PFSK-1 (cell line): Measurements from ENCODE around the gene TMEM259.

Experiments used
- FOXP2 ChIP-seq: optimal IDR thresholded peaks from 2 replicates; pipeline ENCODE3; 2011; ENCODE audit warnings: borderline replicate concordance, control low read depth, inconsistent platforms; ENCODE audit not compliant: insufficient read depth; ENCODE audit errors: extremely low read length, extremely low read depth
- POLR2AphosphoS5 ChIP-seq: IDR thresholded peaks from 2 replicates; pipeline ENCODE4 v1.6.1; 2012; ENCODE audit warnings: low read depth, mild to moderate bottlenecking, control low read depth, low read length, moderate library complexity
- SIN3A ChIP-seq: IDR thresholded peaks from 2 replicates; pipeline ENCODE4 v1.6.1; 2012; ENCODE audit warnings: mild to moderate bottlenecking, low read length, moderate library complexity, borderline replicate concordance; ENCODE audit not compliant: insufficient read depth
- TAF1 ChIP-seq: IDR thresholded peaks from 2 replicates; pipeline ENCODE4 v1.6.1; 2012; ENCODE audit warnings: low read length, control low read depth, borderline replicate concordance; ENCODE audit not compliant: insufficient read depth
- TF ChIP-seq, protein P1 (sequence below), 2 experiments: IDR thresholded peaks; 2 replicates each; pipeline versions ENCODE4 v1.6.1 to v1.8.0; 2011 to 2012; ENCODE audit warnings: low read depth in 2 of 2, low read length in 2 of 2, control low read depth in 1 of 2, inconsistent platforms in 1 of 2, mild to moderate bottlenecking in 1 of 2, moderate library complexity in 1 of 2; ENCODE audit not compliant: insufficient read depth in 1 of 2

Gene TMEM259

DNA sequence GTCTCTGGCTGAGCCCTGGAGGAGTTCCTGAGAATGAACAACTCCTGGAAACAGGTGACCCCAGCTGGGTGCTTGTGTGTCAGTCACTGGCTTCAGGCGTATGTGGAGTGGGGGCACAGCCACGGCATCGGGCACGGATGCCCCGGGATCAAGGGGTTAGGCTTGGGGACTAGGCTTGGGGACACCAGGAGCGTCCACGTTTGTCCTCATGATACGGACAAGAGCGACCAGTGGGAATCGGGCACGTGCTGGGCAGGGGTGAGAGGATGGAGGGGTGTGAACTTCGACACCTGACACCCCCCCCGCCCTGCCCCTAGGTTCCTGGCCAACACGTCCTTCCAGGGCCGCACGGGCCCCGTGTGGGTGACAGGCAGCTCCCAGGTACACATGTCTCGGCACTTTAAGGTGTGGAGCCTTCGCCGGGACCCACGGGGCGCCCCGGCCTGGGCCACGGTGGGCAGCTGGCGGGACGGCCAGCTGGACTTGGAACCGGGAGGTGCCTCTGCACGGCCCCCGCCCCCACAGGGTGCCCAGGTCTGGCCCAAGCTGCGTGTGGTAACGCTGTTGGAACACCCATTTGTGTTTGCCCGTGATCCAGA is 16.6 kb downstream of the TMEM259 start:
- TF ChIP-seq POLR2AphosphoS5 (no peak), TAF1 (no peak), FOXP2 (no peak), SIN3A (no peak)
- TF ChIP-seq, protein P1, sequence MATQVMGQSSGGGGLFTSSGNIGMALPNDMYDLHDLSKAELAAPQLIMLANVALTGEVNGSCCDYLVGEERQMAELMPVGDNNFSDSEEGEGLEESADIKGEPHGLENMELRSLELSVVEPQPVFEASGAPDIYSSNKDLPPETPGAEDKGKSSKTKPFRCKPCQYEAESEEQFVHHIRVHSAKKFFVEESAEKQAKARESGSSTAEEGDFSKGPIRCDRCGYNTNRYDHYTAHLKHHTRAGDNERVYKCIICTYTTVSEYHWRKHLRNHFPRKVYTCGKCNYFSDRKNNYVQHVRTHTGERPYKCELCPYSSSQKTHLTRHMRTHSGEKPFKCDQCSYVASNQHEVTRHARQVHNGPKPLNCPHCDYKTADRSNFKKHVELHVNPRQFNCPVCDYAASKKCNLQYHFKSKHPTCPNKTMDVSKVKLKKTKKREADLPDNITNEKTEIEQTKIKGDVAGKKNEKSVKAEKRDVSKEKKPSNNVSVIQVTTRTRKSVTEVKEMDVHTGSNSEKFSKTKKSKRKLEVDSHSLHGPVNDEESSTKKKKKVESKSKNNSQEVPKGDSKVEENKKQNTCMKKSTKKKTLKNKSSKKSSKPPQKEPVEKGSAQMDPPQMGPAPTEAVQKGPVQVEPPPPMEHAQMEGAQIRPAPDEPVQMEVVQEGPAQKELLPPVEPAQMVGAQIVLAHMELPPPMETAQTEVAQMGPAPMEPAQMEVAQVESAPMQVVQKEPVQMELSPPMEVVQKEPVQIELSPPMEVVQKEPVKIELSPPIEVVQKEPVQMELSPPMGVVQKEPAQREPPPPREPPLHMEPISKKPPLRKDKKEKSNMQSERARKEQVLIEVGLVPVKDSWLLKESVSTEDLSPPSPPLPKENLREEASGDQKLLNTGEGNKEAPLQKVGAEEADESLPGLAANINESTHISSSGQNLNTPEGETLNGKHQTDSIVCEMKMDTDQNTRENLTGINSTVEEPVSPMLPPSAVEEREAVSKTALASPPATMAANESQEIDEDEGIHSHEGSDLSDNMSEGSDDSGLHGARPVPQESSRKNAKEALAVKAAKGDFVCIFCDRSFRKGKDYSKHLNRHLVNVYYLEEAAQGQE (IDR thresholded peaks at IDR 0.05; ENCODE audit: insufficient read depth in 1 of 2, low read depth in 2 of 2, low read length in 2 of 2): no peak

- TF ChIP-seq SIN3A (no peak), TAF1 (no peak)
These were observed 17.6 kb downstream of the TMEM259 start for GRCh38 chr19:1003283-1003682.

- TF ChIP-seq FOXP2: no peak
- TF ChIP-seq POLR2AphosphoS5: no peak
- no peak for TF ChIP-seq TAF1
- no peak for TF ChIP-seq SIN3A
- TF ChIP-seq, protein P1 (IDR thresholded peaks at IDR 0.05; ENCODE audit: insufficient read depth in 1 of 2, low read depth in 2 of 2, low read length in 2 of 2): no peak
These were observed 18.3 kb downstream of the TMEM259 start for GRCh38 chr19:1002600-1002999.

GRCh38 chr19:1001538-1002166 is 19.3 kb downstream of the TMEM259 start:
- TF ChIP-seq FOXP2 (peak; percentile 23), POLR2AphosphoS5 (no peak)

GRCh38 chr19:1000591-1001537 is 20.1 kb downstream of the TMEM259 start:
- TF ChIP-seq FOXP2 (no peak), TAF1 (no peak), POLR2AphosphoS5 (no peak), SIN3A (no peak)
- TF ChIP-seq, protein P1 (IDR thresholded peaks at IDR 0.05; ENCODE audit: insufficient read depth in 1 of 2, low read depth in 2 of 2, low read length in 2 of 2): no peak

- no peak for TF ChIP-seq SIN3A
- TF ChIP-seq TAF1: no peak
- TF ChIP-seq, protein P1 (IDR thresholded peaks at IDR 0.05; ENCODE audit: insufficient read depth in 1 of 2, low read depth in 2 of 2, low read length in 2 of 2): no peak
- no peak for TF ChIP-seq POLR2AphosphoS5
- TF ChIP-seq FOXP2: no peak
These were observed 20.8 kb downstream of the TMEM259 start, which contains the start of gene GRIN3B for GRCh38 chr19:1000095-1000494. TSS of gene GRIN3B (plus strand) at chr19:1000419. CDS start at chr19:1000438, 19 bp downstream.
